ENCODE data around the gene DALRD3.
"Not testable (repeated sequence)": the region's sequence is repeated elsewhere in the genome, so short reads cannot be mapped to it uniquely, and the experiment has no call there.

The DALRD3 gene

GRCh38 chr3:49021213-49021812 is 2.9 kb upstream of the DALRD3 start:
- peak; percentile 99 for DNase-seq

DNA sequence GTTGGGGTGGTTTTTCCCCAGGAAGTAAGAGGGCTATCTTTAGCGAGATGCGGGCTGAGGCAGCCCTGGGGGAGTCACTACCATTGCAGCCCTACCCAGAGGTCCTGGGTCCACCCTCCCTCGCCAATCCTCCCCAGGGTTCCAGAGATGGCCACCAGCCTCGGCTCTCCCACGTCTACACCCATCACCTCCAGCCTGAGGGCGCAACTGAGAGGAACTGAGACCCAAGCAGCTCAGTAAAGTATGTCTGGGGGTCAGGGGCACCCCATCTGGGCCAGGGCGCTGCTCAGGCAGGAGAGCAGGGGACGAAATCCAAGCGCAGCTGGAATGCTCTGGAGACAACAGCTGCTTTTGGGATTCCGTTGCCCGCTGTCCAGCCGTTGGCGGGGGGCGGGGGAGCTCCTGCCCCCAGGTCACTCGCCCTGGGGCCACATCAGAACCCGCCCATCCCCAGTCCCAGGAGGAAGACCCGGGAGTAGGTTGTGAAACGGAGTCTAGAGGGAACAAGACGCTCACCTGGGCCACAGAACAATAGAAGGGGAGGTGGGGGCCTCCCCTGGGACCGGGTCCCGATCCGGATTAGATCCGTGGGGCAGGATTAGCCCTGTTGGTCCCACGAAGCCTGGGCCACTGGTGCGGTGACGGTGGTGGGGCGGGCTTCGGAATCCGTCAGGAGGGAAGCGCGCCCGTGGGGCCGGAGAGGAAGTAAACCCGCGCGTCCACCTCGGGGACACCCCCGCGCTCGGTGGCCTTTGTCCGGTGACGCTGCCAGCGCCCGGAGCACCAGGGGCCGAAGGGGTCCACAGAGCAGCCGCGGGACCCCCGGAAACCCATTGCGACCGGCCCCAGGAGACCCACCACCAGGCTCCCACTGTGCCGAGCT is 2.2 kb upstream of the DALRD3 start:
- DNase-seq: no peak

DNA sequence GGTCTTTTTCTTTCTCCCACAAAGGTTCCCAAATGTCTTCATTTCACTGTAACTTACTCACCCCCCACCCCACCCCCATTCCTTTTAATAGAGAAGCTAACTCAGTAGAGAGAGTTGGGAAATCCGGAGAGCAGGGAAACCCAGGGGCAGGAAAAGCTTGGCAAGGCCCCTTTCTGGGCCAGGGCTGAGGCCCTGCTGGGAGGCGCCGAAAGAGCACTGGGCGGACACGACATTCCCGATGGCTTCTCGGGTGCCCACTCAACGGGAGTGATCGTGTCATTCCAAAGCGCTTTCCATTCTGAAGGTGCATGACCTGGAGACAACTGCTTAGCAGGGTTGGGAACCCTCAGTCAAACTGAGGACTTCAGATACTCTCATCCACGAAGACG is 1.6 kb upstream of the DALRD3 start:
- no peak for DNase-seq

GRCh38 chr3:49018707-49019006 is 277 bp upstream of the DALRD3 start:
- DNase-seq: no peak

DNA sequence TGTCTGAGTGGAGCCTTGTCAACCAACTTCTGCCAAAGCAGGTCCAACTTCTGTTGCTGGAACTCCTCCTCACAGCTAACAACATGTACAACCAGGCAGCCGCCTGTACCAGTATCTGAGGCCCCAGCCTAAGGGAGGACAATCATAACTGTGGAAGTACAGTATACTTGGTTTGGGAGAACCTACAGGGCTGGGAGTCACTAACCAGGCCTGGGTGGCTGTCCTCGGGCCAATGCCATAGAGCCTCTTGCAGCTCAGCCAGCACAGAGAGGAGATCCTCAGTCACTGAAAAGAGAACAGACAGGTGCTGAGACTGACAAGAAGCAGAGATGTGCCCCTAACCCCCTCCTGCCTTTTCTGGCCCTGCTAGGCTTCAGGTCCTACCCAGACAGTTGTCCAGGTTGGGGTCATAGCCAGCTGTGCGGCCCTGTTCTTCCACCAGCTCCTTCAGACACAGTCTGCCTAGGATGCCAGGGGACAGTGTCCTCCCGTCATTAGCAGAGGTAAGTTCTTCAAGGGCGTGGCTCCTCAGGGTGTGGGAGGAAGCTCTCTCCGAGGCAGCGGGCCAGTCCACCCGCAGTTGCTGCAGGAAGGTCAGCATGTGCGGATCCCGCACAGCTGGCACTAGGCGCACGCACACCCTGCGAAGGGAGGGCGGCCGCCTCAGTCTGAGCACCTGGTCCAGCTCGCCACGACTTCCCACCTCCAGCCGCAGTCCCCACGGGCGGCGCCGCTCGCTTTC is 980 bp downstream of the DALRD3 start:
- no peak for DNase-seq

DNA sequence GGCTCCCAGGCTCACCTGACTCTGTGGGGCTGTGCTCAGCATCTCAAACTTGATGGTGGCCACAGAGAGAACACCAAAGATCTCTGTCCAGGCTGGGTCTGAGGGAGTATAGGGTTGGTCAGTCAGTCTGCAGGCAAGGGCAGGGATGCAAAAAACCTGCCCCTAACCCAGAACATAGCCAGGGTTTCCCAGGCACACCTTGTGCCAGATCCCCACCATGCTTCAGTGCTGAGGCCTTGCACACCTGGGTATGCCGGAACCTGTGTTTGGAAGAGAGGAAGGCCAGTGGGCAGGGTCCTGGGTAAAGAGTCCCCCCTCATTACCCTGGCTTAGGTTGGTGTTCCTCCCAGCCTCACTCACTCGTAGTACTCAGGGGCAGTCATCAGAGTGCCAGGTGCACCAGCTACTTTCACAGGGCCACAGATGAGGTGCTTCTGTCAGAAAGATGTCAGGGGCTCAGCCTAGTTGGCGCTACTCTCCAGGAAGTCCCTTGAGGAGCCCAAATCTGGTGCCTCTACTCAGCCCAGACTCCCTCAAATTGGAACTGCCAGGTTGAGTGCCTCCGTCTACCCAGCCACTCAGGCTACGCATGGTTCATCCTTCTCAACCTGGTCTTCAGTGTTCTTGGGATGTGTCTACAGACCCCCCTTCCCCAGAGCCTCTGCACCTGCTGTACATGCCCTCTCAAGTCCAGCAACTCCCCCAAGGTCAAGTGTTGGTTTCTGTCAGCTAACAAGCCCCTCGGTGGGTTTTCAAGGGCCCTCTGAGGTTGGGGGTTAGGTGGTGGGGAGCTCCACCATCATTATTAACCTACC is 1.8 kb downstream of the DALRD3 start:
- DNase-seq: no peak

- no peak for DNase-seq
Measured at GRCh38 chr3:49015765-49016164, 2.6 kb downstream of the DALRD3 start.

DNA sequence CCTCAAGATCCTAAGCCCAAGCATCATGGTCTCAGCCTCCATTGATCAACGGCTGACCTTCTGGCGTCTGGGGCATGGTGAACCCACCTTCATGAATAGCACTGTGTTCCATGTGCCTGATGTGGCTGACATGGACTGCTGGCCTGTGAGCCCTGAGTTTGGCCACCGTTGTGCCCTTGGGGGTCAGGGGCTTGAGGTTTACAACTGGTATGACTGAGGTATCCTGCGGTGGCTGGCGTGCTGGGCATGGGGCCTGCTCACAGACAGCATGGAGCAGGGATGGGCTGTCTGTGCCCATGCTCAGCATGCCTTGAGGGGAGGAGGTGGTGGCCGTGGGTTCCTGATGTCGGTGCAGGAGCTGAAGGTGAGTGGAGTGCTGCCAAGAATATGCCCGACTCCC is 3.3 kb downstream of the DALRD3 start:
- DNase-seq: no peak

DNA sequence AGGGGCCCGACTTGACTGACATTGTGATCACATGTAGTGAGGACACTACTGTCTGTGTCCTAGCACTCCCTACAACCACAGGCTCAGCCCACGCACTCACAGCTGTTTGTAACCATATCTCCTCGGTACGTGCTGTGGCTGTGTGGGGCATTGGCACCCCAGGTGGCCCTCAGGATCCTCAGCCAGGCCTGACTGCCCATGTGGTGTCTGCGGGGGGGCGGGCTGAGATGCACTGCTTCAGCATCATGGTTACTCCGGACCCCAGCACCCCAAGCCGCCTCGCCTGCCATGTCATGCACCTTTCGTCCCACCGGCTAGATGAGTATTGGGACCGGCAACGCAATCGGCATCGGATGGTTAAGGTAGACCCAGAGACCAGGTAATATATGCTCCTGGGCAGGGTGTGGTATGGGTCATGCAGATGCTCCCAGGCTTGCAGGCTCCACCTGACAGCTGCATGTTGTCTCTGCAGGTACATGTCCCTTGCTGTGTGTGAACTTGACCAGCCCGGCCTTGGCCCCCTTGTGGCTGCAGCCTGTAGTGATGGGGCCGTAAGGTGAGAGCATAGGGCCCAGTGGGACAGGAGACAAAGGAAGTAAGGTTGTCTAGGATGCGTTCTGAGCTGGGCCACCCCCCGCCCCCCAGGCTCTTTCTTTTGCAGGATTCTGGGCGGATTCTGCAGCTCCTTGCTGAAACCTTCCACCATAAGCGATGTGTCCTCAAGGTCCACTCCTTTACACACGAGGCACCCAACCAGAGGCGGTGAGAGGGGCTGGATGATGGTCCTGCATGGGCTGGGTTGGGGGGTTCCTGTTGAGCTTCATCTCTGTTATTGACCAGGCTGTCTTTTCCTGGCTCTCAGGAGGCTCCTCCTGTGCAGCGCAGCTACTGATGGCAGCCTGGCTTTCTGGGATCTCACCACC is 4.4 kb downstream of the DALRD3 start:
- DNase-seq: peak; percentile 54

DNA sequence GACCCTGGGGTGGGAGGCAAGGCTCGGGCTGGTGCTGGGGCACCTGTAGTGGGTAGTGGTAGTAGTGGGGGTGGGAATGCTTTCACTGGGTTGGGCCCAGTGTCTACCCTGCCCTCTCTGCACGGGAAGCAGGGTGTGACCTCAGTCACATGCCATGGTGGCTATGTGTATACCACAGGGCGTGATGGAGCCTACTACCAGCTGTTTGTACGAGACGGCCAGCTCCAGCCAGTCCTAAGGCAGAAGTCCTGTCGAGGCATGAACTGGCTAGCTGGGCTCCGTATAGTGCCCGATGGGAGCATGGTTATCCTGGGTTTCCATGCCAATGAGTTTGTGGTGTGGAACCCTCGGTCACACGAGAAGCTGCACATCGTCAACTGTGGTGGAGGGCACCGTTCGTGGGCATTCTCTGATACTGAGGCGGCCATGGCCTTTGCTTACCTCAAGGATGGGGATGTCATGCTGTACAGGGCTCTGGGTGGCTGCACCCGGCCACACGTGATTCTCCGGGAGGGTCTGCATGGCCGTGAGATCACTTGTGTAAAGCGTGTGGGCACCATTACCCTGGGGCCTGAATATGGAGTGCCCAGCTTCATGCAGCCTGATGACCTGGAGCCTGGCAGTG is 5.2 kb downstream of the DALRD3 start:
- no peak for DNase-seq

- no peak for DNase-seq
Measured at GRCh38 chr3:49012441-49013017, 5.9 kb downstream of the DALRD3 start.

GRCh38 chr3:49009396-49009795 is 9.0 kb downstream of the DALRD3 start:
- no peak for DNase-seq

- not testable (repeated sequence) for DNase-seq
Measured at GRCh38 chr3:49008627-49009026, 9.8 kb downstream of the DALRD3 start.

GRCh38 chr3:49007771-49008528 is 10.4 kb downstream of the DALRD3 start:
- peak; percentile 84 for DNase-seq

DNA sequence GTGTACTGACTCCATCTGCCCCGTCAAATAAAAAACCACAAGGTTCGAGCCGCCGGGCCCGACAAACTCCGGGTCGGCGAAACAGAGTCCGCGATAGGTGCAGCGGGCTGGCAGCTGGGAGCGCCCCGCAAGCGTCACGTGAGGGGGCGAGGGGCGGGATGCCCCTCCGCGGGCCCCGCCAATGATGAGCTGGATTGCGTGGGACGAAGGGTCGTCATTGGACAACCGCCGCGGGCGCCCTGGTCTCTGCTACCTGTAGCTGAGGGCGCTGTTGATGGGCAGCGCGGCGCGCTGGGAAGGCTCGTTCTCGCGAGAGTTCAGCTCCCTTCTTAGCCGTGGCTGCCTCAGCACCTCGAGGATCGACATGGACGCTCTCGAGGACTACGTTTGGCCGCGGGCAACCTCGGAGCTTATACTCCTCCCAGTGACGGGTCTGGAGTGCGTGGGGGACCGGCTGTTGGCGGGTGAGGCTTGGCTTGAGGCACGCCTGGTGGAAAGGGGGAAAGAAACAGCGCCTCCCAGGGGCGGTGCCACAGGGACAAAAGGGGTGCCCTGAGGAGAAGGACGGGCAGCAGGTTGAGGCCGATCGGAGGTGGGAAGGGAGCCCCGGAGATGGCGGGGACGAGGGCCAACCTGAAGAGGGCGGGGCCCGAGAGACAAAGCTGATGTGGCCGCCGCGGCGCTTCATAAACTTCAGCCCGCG is 11.2 kb downstream of the DALRD3 start, which contains the start of gene WDR6:
Gene WDR6 (plus strand): TSS at position 324 of the 703 bp plus-strand sequence. CDS start 41 bp downstream, at position 365.
- peak; percentile 98 for DNase-seq

DNA sequence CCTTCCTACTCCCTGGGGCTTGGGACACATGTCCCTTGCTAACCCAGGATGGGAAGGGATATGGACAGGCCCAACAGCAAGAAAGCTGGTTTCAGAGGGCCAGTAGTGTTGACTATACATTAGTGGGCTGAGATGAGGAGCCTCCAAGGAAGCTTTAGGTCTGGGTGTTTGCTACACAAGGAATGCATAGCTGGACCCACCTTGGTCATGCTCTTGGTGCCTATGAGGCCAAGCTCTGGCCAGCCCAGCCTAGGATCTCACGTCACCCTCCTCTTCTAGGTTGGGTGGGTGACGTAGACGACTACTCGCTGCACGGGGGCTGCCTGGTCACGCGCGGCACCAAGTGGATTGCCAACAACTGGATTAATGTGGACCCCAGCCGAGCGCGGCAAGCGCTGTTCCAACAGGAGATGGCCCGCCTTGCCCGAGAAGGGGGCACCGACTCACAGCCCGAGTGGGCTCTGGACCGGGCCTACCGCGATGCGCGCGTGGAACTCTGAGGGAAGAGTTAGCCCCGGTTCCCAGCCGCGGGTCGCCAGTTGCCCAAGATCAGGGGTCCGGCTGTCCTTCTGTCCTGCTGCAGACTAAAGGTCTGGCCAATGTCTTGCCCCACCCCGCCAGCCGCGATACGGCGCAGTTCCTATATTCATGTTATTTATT is 11.8 kb downstream of the DALRD3 start:
- DNase-seq: no peak

DNA sequence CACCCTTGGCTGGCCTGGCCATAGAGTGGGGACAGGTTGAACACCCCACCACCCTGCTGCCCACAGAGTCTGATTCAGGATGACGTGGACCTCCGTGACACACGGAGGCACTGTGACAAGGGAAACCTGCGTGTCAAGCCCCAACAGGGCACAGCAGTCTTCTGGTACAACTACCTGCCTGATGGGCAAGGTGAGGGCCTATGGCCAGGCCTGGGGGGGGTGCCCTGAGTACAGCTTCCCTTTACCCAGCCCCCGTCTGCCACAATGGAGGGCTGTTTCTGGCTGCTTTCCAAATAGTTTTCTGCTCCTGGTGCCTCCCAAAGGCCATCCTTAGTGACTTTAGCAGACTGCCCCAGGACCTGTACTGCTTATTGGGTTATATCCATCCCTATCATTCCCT is 12.4 kb downstream of the DALRD3 start:
- DNase-seq: no peak

DNA sequence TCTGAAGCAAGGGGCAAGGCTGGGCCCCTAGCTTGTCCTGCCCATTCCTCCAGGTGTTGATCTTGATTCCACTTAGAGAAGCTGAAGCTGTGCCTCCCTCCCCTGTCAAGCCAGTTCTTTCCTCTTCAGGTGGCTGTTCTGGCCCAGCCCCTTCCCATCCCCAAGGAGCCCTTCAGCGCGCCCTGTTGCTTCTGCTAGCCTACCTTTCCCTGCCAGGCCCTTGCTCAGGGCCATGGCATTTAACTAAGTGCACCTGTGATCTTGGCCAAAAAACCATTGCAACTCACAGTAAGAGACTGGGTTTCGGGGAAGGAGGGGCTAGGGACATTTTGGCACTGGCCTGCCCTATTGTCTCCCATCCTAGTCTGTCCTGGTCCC is 13.1 kb downstream of the DALRD3 start:
- no peak for DNase-seq

Measured in stimulated activated CD4-positive, alpha-beta T cell treated with anti-CD3 and anti-CD28 coated beads, Interleukin-4, amount 100 ng/mL, for 24 hours (primary cell).